SK-N-SH (cell line): ENCODE measurements around the gene SETBP1. TPM values are rescaled to one million over a fixed set of nuclear protein-coding genes. Genes with fewer than 3 reads are reported as not detected.

Experiments used
- CTCF ChIA-PET: fragments of 300-600, 350-600 bp; formaldehyde crosslinking; extraction: SDS; loops from one replicate; lab custom pipeline; 2021; lab: Yijun Ruan, JAX
- POLR2A ChIA-PET: fragments of 350-600 bp; sonication (Branson Sonifier 250); formaldehyde crosslinking; extraction: SDS; loops from one replicate; lab custom pipeline; 2020; ENCODE audit warnings: antibody characterized with exemption, inconsistent platforms; lab: Yijun Ruan, JAX
- DNase-seq: peaks from one replicate; pipeline ENCODE4 v3.0.0; 2012
- H2AFZ ChIP-seq: fragments of 200-600 bp; sonication (generic); 2 replicates; pipeline ENCODE4 v1.8.1; 2016; ENCODE audit warnings: antibody characterized with exemption, mild to moderate bottlenecking, low read depth
- H3F3A ChIP-seq: fragments of 200-600 bp; sonication (generic); replicated peaks from 2 replicates; pipeline ENCODE3; 2016; ENCODE audit warnings: antibody characterized with exemption, mild to moderate bottlenecking; ENCODE audit not compliant: insufficient read depth
- H3K27ac ChIP-seq, 2 experiments: fragments of 200-500 bp in 1 of 2; fragments of 200-600 bp in 1 of 2; sonication (Bioruptor generic) in 1 of 2; sonication (generic), shearing (Covaris generic) in 1 of 2; 2 replicates each; pipeline versions ENCODE4 v1.5.1 to v1.6.1; 2014 to 2016; ENCODE audit warnings: low read depth in 2 of 2, inconsistent platforms in 1 of 2, low read length in 1 of 2, mild to moderate bottlenecking in 1 of 2, mixed read lengths in 1 of 2
- H3K27me3 ChIP-seq: fragments of 200-600 bp; sonication (generic), shearing (Covaris generic); 2 replicates; pipeline ENCODE4 v1.6.1; 2016; ENCODE audit warnings: mixed run types; ENCODE audit not compliant: insufficient read depth
- H3K36me3 ChIP-seq, 2 experiments: fragments of 200-500 bp in 1 of 2; fragments of 200-600 bp in 1 of 2; sonication (Bioruptor generic) in 1 of 2; sonication (generic) in 1 of 2; replicated peaks in 1 of 2; 2 replicates each; pipeline versions ENCODE3 to v1.5.1; 2014 to 2016; ENCODE audit warnings: low read length in 1 of 2, mild to moderate bottlenecking in 1 of 2; ENCODE audit not compliant: insufficient read depth in 2 of 2, control insufficient read depth in 1 of 2
- H3K4me1 ChIP-seq, 2 experiments: fragments of 200-500 bp in 1 of 2; fragments of 200-600 bp in 1 of 2; sonication (Bioruptor generic) in 1 of 2; sonication (generic), shearing (Covaris generic) in 1 of 2; 2 replicates each; pipeline versions ENCODE4 v1.5.1 to v1.6.1; 2014 to 2016; ENCODE audit warnings: low read depth in 1 of 2, low read length in 1 of 2, mixed run types in 1 of 2; ENCODE audit not compliant: insufficient read depth in 2 of 2, control insufficient read depth in 1 of 2
- H3K4me2 ChIP-seq: fragments of 200-600 bp; sonication (generic), shearing (Covaris generic); 2 replicates; pipeline ENCODE4 v1.6.1; 2017; ENCODE audit warnings: mixed run types
- H3K4me3 ChIP-seq, 2 experiments: fragments of 200-500 bp in 1 of 2; fragments of 200-600 bp in 1 of 2; sonication (Bioruptor generic) in 1 of 2; sonication (generic), shearing (Covaris generic) in 1 of 2; 2 replicates each; pipeline versions ENCODE4 v1.5.1 to v1.8.1; 2014 to 2016; ENCODE audit warnings: low read depth in 2 of 2, inconsistent platforms in 1 of 2, low read length in 1 of 2, mild to moderate bottlenecking in 1 of 2, mixed read lengths in 1 of 2, moderate library complexity in 1 of 2
- H3K79me2 ChIP-seq: fragments of 200-600 bp; sonication (generic); 2 replicates; pipeline ENCODE4 v1.8.1; 2017; ENCODE audit warnings: mild to moderate bottlenecking; ENCODE audit not compliant: insufficient read depth
- H3K9ac ChIP-seq: fragments of 200-600 bp; sonication (generic); 2 replicates; pipeline ENCODE4 v1.6.1; 2017; ENCODE audit warnings: mixed run types
- H3K9me2 ChIP-seq: fragments of 200-600 bp; sonication (generic); 2 replicates; pipeline ENCODE4 v1.6.1; 2017; ENCODE audit warnings: mixed run types
- H3K9me3 ChIP-seq: fragments of 200-600 bp; sonication (generic); 2 replicates; pipeline ENCODE4 v1.6.1; 2017; ENCODE audit warnings: mixed run types, mild to moderate bottlenecking, moderate library complexity
- H4K20me1 ChIP-seq: fragments of 200-600 bp; sonication (generic); 2 replicates; pipeline ENCODE4 v1.6.1; 2017; ENCODE audit warnings: mild to moderate bottlenecking, mixed run types; ENCODE audit not compliant: insufficient read depth
- ELF1 ChIP-seq: IDR thresholded peaks from 2 replicates; pipeline ENCODE4 v1.4.0; 2012
- EZH2phosphoT487 ChIP-seq: fragments of 200-600 bp; sonication (generic); IDR thresholded peaks from 2 replicates; pipeline ENCODE4 v1.6.1; 2017; ENCODE audit warnings: low read depth, mixed run types, mild to moderate bottlenecking, antibody characterized with exemption, moderate library complexity, borderline replicate concordance
- FOXM1 ChIP-seq: IDR thresholded peaks from 2 replicates; pipeline ENCODE4 v1.4.0; 2012; ENCODE audit warnings: low read depth, mild to moderate bottlenecking
- GATA2 ChIP-seq: sonication (generic); formaldehyde crosslinking; IDR thresholded peaks from 2 replicates; pipeline ENCODE4 v1.5.0; 2020; ENCODE audit warnings: mild to moderate bottlenecking, missing genetic modification reagents
- IRF3 ChIP-seq: fragments of 150-350 bp; IDR thresholded peaks from 2 replicates; pipeline ENCODE4 v1.6.1; 2016; ENCODE audit warnings: mild to moderate bottlenecking, low read depth, low read length
- MAX ChIP-seq: IDR thresholded peaks from 2 replicates; pipeline ENCODE4 v1.4.0; 2012; ENCODE audit warnings: low read depth
- MEF2A ChIP-seq: IDR thresholded peaks from 2 replicates; pipeline ENCODE4 v1.4.0; 2012; ENCODE audit warnings: low read depth, borderline replicate concordance
- MXI1 ChIP-seq: IDR thresholded peaks from 2 replicates; pipeline ENCODE4 v1.6.1; 2012; ENCODE audit warnings: mild to moderate bottlenecking, low read depth, low read length, improper control_type of control experiment
- NFIC ChIP-seq: IDR thresholded peaks from 2 replicates; pipeline ENCODE4 v1.4.0; 2012; ENCODE audit warnings: borderline replicate concordance
- NRF1 ChIP-seq: IDR thresholded peaks from 2 replicates; pipeline ENCODE4 v1.6.1; 2012; ENCODE audit warnings: low read depth, mild to moderate bottlenecking, low read length
- RCOR1 ChIP-seq: fragments of 150-350 bp; IDR thresholded peaks from 2 replicates; pipeline ENCODE4 v1.6.1; 2017; ENCODE audit warnings: antibody characterized with exemption, low read length
- RFX5 ChIP-seq: IDR thresholded peaks from 2 replicates; pipeline ENCODE4 v1.6.1; 2012; ENCODE audit warnings: mild to moderate bottlenecking, improper control_type of control experiment, low read length
- RXRA ChIP-seq: IDR thresholded peaks from 2 replicates; pipeline ENCODE4 v1.4.0; 2012; ENCODE audit warnings: low read depth, mild to moderate bottlenecking, borderline replicate concordance
- SIN3A ChIP-seq: IDR thresholded peaks from 2 replicates; pipeline ENCODE4 v1.6.1; 2012; ENCODE audit warnings: low read depth, mild to moderate bottlenecking, low read length, moderate library complexity, borderline replicate concordance
- SMC3 ChIP-seq: IDR thresholded peaks from 2 replicates; pipeline ENCODE4 v1.6.1; 2012; ENCODE audit warnings: low read depth, low read length, improper control_type of control experiment
- TEAD4 ChIP-seq: IDR thresholded peaks from 2 replicates; pipeline ENCODE4 v1.4.0; 2012; ENCODE audit warnings: mild to moderate bottlenecking, borderline replicate concordance; ENCODE audit not compliant: insufficient read depth
- USF1 ChIP-seq: IDR thresholded peaks from 2 replicates; pipeline ENCODE4 v1.4.0; 2012; ENCODE audit warnings: low read depth, borderline replicate concordance
- USF2 ChIP-seq: fragments of 150-350 bp; IDR thresholded peaks from 2 replicates; pipeline ENCODE4 v1.6.1; 2017; ENCODE audit warnings: antibody characterized with exemption, low read length, low read depth, borderline replicate concordance
- WGBS: methylation state at CpG from one replicate; pipeline ENCODE4 v1.1.6; 2017; ENCODE audit warnings: low lambda C conversion rate; 5-methylcytosine and 5-hydroxymethylcytosine counted together
- polyA plus RNA-seq, 3 experiments: library from polyadenylated mRNA; depleted of rRNA; stranded (reverse); fragments of >200 nt; gene quantifications; 2 replicates each; pipeline ENCODE4 v1.2.3, GENCODE V29; 2012
- TF ChIP-seq, protein P1 (sequence below): IDR thresholded peaks from 2 replicates; pipeline ENCODE4 v1.4.0; 2012; ENCODE audit warnings: low read depth, borderline replicate concordance

The SETBP1 gene
- polyA plus RNA-seq, 1 of the 3 experiments (the other 2 are of a cell fraction), result 3.0 TPM

- Histone ChIP-seq H3K9ac (no peak overlapping the region), H4K20me1 (no peaks in the 10 kb centered on the region), H3K79me2 (peaks cover 5% of the 10 kb centered on the region; the same call in 1 of the 2 replicates), H3K36me3 (peaks cover 5 to 10% of the 10 kb centered on the region in 2 experiments), H3K4me3 (no peak overlapping the region), H3F3A (no peaks in the 10 kb centered on the region), H3K9me2 (no peaks in the 10 kb centered on the region), H2AFZ (no peak overlapping the region), H3K9me3 (no peaks in the 10 kb centered on the region), H3K27ac (no peak overlapping the region), H3K4me1 (peaks cover 7 to 12% of the 10 kb centered on the region in 2 experiments; a peak in 2 of 4 replicates), H3K4me2 (no peak overlapping the region), H3K27me3 (no peaks in the 10 kb centered on the region)
- WGBS, result 97% methylated on average over 5 of the region's 5 CpGs
- POLR2A ChIA-PET, result no interaction called here
- no peak for TF ChIP-seq RXRA
- CTCF ChIA-PET, result no interaction called here
- no peak for DNase-seq
Measured at GRCh38 chr18:44698518-44698917, 17.8 kb downstream of the SETBP1 start.

- Histone ChIP-seq H3K27ac (no peak overlapping the region), H3K4me3 (no peak overlapping the region), H3K79me2 (peaks cover 5% of the 10 kb centered on the region; the same call in 1 of the 2 replicates), H3K9me3 (no peaks in the 10 kb centered on the region), H4K20me1 (no peaks in the 10 kb centered on the region), H3K27me3 (no peaks in the 10 kb centered on the region), H3K36me3 (peaks cover 5 to 10% of the 10 kb centered on the region in 2 experiments), H3K4me2 (no peak overlapping the region), H2AFZ (no peak overlapping the region), H3K9ac (no peak overlapping the region), H3K9me2 (no peaks in the 10 kb centered on the region), H3F3A (no peaks in the 10 kb centered on the region), H3K4me1 (peaks cover 7 to 12% of the 10 kb centered on the region in 2 experiments; a peak in 2 of 4 replicates)
- no peak for DNase-seq
- 74% methylated on average over 10 of the region's 10 CpGs for WGBS
- POLR2A ChIA-PET, result no interaction called here
- CTCF ChIA-PET, result interaction anchor here (1.0 to 1.2 kb wide), 2 partner anchors 13 to 38 kb away, joined by 3 to 4 read pairs; no protein-coding TSS in a partner anchor
- TF ChIP-seq, protein P1, sequence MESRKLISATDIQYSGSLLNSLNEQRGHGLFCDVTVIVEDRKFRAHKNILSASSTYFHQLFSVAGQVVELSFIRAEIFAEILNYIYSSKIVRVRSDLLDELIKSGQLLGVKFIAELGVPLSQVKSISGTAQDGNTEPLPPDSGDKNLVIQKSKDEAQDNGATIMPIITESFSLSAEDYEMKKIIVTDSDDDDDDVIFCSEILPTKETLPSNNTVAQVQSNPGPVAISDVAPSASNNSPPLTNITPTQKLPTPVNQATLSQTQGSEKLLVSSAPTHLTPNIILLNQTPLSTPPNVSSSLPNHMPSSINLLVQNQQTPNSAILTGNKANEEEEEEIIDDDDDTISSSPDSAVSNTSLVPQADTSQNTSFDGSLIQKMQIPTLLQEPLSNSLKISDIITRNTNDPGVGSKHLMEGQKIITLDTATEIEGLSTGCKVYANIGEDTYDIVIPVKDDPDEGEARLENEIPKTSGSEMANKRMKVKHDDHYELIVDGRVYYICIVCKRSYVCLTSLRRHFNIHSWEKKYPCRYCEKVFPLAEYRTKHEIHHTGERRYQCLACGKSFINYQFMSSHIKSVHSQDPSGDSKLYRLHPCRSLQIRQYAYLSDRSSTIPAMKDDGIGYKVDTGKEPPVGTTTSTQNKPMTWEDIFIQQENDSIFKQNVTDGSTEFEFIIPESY, result no peak
- TF ChIP-seq ELF1, result no peak
- TF ChIP-seq GATA2 (CRISPR knock-in tag), result no peak
- no peak for TF ChIP-seq MAX
- no peak for TF ChIP-seq USF1
- TF ChIP-seq SIN3A, result no peak
- TF ChIP-seq IRF3, result no peak
- TF ChIP-seq EZH2phosphoT487, result no peak
- no peak for TF ChIP-seq SMC3
- no peak for TF ChIP-seq RCOR1
- no peak for TF ChIP-seq MEF2A
- TF ChIP-seq NFIC, result no peak
- TF ChIP-seq NRF1, result no peak
- TF ChIP-seq USF2, result no peak
- no peak for TF ChIP-seq TEAD4
- TF ChIP-seq MXI1, result no peak
- no peak for TF ChIP-seq RFX5
- TF ChIP-seq FOXM1, result no peak
Measured at GRCh38 chr18:44699572-44700261, 19.0 kb downstream of the SETBP1 start.
